Measurements from ENCODE around the gene RBMS3. TPM values are rescaled to one million over a fixed set of nuclear protein-coding genes. Genes with fewer than 3 reads are reported as not detected.
"Not testable (repeated sequence)": the region's sequence is repeated elsewhere in the genome, so short reads cannot be mapped to it uniquely, and the experiment has no call there.

The RBMS3 gene
- total RNA-seq, 1 experiment from 2014 or later = 15.0 TPM

GRCh38 chr3:29356062-29356461 is 75.2 kb downstream of the RBMS3 start:
- in situ Hi-C loops (cut with HindIII; ENCODE audit: low pct_unique_long_range_greater_than_20kb, low sequenced_read_pairs) = no loop called here
- DNase-seq (ENCODE audit: low read depth) = no peak

GRCh38 chr3:29360289-29360688 is 79.4 kb downstream of the RBMS3 start:
- DNase-seq (ENCODE audit: low read depth); in situ Hi-C loops (cut with HindIII; ENCODE audit: low pct_unique_long_range_greater_than_20kb, low sequenced_read_pairs): not testable (repeated sequence)

GRCh38 chr3:29363110-29363509 is 82.2 kb downstream of the RBMS3 start:
- in situ Hi-C loops (cut with HindIII; ENCODE audit: low pct_unique_long_range_greater_than_20kb, low sequenced_read_pairs) = no loop called here
- DNase-seq (ENCODE audit: low read depth) = no peak

GRCh38 chr3:29370021-29370420 is 89.2 kb downstream of the RBMS3 start:
- no peak for DNase-seq (ENCODE audit: low read depth)
- in situ Hi-C loops (cut with HindIII; ENCODE audit: low pct_unique_long_range_greater_than_20kb, low sequenced_read_pairs) = no loop called here

- no peak for DNase-seq (ENCODE audit: low read depth)
- in situ Hi-C loops (cut with HindIII; ENCODE audit: low pct_unique_long_range_greater_than_20kb, low sequenced_read_pairs) = no loop called here
Measured at GRCh38 chr3:29370476-29371420, 89.9 kb downstream of the RBMS3 start.

GRCh38 chr3:29373131-29373680 is 92.3 kb downstream of the RBMS3 start:
- DNase-seq (ENCODE audit: low read depth) = no peak
- in situ Hi-C loops (cut with HindIII; ENCODE audit: low pct_unique_long_range_greater_than_20kb, low sequenced_read_pairs) = no loop called here

- no peak for DNase-seq (ENCODE audit: low read depth)
- in situ Hi-C loops (cut with HindIII; ENCODE audit: low pct_unique_long_range_greater_than_20kb, low sequenced_read_pairs) = no loop called here
Measured at GRCh38 chr3:29374226-29374625, 93.4 kb downstream of the RBMS3 start.

- no peak for DNase-seq (ENCODE audit: low read depth)
- in situ Hi-C loops (cut with HindIII; ENCODE audit: low pct_unique_long_range_greater_than_20kb, low sequenced_read_pairs) = no loop called here
Measured at GRCh38 chr3:29379097-29379496, 98.2 kb downstream of the RBMS3 start.

- in situ Hi-C loops (cut with HindIII; ENCODE audit: low pct_unique_long_range_greater_than_20kb, low sequenced_read_pairs) = no loop called here
- DNase-seq (ENCODE audit: low read depth) = no peak
Measured at GRCh38 chr3:29381595-29381994, 100.7 kb downstream of the RBMS3 start.

- in situ Hi-C loops (cut with HindIII; ENCODE audit: low pct_unique_long_range_greater_than_20kb, low sequenced_read_pairs) = no loop called here
- no peak for DNase-seq (ENCODE audit: low read depth)
Measured at GRCh38 chr3:29382409-29382808, 101.5 kb downstream of the RBMS3 start.

GRCh38 chr3:29382845-29383244 is 102.0 kb downstream of the RBMS3 start:
- no peak for DNase-seq (ENCODE audit: low read depth)
- in situ Hi-C loops (cut with HindIII; ENCODE audit: low pct_unique_long_range_greater_than_20kb, low sequenced_read_pairs) = no loop called here

GRCh38 chr3:29384640-29385039 is 103.8 kb downstream of the RBMS3 start:
- in situ Hi-C loops (cut with HindIII; ENCODE audit: low pct_unique_long_range_greater_than_20kb, low sequenced_read_pairs) = no loop called here

GRCh38 chr3:29385046-29385830 is 104.4 kb downstream of the RBMS3 start:
- in situ Hi-C loops (cut with HindIII; ENCODE audit: low pct_unique_long_range_greater_than_20kb, low sequenced_read_pairs) = no loop called here
- DNase-seq (ENCODE audit: low read depth) = no peak

More at GRCh38 chr3:29384640-29385039, 103.8 kb downstream of the RBMS3 start:
- no peak for DNase-seq (ENCODE audit: low read depth)

- in situ Hi-C loops (cut with HindIII; ENCODE audit: low pct_unique_long_range_greater_than_20kb, low sequenced_read_pairs) = no loop called here
- no peak for DNase-seq (ENCODE audit: low read depth)
Measured at GRCh38 chr3:29389362-29389761, 108.5 kb downstream of the RBMS3 start.

- DNase-seq (ENCODE audit: low read depth) = no peak
Measured at GRCh38 chr3:29392625-29393388, 111.9 kb downstream of the RBMS3 start.

GRCh38 chr3:29393946-29394345 is 113.1 kb downstream of the RBMS3 start:
- in situ Hi-C loops (cut with HindIII; ENCODE audit: low pct_unique_long_range_greater_than_20kb, low sequenced_read_pairs); DNase-seq (ENCODE audit: low read depth): not testable (repeated sequence)

More at GRCh38 chr3:29392625-29393388, 111.9 kb downstream of the RBMS3 start:
- in situ Hi-C loops (cut with HindIII; ENCODE audit: low pct_unique_long_range_greater_than_20kb, low sequenced_read_pairs) = no loop called here

- no peak for DNase-seq (ENCODE audit: low read depth)
- in situ Hi-C loops (cut with HindIII; ENCODE audit: low pct_unique_long_range_greater_than_20kb, low sequenced_read_pairs) = no loop called here
Measured at GRCh38 chr3:29397406-29397805, 116.5 kb downstream of the RBMS3 start.

- no peak for DNase-seq (ENCODE audit: low read depth)
- in situ Hi-C loops (cut with HindIII; ENCODE audit: low pct_unique_long_range_greater_than_20kb, low sequenced_read_pairs) = no loop called here
Measured at GRCh38 chr3:29398787-29399186, 117.9 kb downstream of the RBMS3 start.

Data from Caki2 (cell line).